GM21390 (cell line): ENCODE results near the gene NRXN3.
"Not testable (repeated sequence)": the region's sequence is repeated elsewhere in the genome, so short reads cannot be mapped to it uniquely, and the experiment has no call there.

Experiments used
- ATAC-seq: cut with Tn5 transposase; IDR thresholded peaks from one replicate; pipeline ENCODE4 v1.9.1; 2021; ENCODE audit not compliant: unreplicated experiment

The NRXN3 gene

GRCh38 chr14:78469947-78470346 lies 299.8 kb downstream of the NRXN3 start:
- no peak for ATAC-seq

DNA sequence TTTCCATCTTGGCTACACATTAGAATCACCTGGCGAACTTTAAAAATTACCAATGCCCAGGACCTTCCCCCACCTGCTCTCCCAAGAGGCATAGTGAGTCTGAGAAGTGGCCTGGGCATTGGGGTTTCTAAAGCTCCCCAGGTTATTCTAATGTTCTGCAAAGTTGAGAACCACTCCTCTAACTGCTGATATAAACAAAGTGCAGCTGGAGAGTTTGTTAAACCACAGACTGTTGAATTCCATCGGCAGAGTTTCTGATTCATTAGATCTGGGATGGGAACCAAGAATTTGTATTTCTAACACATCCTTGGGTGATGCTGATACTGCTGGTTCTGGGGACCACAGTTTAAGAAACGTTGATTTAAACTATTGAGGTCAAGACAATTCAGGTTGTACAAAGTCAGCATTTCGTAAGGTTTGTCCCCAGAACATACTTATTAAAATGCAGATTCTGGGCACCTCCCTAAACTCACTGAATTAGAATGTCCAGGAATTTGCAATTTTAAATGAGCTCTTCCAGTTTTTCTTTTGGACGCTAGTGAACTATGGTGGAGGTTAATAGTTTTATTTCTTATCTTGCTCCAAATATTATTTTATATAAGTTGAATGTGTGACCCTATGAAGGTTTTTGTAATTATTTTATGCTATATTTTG lies 309.1 kb downstream of the NRXN3 start:
- ATAC-seq, result no peak

DNA sequence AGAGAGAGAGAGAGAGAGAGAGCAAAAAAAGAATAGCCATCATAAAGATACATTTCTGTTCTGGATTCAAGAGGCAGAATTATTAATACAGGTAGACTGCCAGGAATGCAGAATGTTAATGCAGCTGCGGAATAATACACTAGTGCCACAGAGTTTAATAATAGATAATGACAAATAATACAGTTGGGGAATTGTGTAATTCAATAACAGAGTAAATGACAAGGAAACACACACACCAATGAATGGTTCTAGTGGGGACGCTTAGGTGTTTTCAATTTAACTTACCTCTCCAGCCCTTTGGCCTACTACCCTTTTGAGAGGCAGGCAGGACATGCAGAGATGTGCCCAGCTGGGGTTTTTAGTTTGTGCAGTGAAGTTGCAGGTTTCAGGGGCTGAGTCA lies 313.9 kb downstream of the NRXN3 start:
- ATAC-seq, result no peak

GRCh38 chr14:78486081-78486480 lies 315.9 kb downstream of the NRXN3 start:
- no peak for ATAC-seq

- no peak for ATAC-seq
These were observed 316.4 kb downstream of the NRXN3 start for GRCh38 chr14:78486621-78487020.

- not testable (repeated sequence) for ATAC-seq
These were observed 317.4 kb downstream of the NRXN3 start for GRCh38 chr14:78487573-78487972.

DNA sequence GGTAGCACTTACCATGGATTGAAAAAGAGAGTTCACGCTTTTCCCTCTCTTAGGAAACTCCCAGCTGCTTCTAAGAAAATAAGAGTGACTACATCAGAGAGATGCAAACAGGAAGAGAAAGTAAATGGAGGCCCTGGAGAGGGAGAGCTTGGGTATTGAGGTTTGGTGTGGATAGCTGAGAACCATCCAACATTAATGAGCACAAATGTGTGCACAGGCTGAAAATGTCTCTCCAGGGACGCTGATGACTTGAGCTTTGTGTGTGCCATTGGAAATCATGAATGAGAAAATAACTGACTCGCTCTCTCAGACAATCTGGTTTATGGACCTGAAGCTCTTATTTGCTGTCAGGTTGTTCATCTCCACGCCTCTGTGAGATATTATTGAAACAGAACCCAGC lies 318.8 kb downstream of the NRXN3 start:
- no peak for ATAC-seq

GRCh38 chr14:78491048-78491447 lies 320.9 kb downstream of the NRXN3 start:
- no peak for ATAC-seq

DNA sequence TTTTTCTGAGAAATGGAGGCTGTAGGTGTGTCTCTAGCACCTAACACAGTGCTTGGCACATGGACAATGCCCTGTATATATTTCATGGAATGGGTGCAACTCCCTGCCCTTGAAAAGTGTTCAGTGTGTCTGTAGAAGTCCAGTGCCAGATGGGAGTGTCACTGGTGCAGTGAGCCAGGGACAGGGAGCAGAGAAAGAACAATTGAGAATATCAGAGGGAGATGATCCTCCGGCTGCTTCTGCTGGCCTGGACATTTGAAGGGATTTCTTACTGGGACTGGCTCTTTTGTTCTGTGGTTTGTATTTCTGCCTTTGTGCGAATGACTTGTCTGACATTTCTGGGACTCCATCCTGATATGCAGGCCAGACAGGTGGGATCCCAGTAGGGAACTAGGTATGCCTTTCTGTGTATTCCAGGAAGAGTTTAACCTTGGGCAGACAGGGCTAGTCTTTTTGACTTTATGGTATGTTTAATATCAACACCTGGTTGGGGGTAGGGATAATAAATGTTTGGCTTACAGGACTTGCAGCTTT lies 328.0 kb downstream of the NRXN3 start:
- ATAC-seq, result no peak

- no peak for ATAC-seq
These were observed 331.7 kb downstream of the NRXN3 start for GRCh38 chr14:78501909-78502308.

GRCh38 chr14:78508023-78508422 lies 337.9 kb downstream of the NRXN3 start:
- ATAC-seq, result no peak

GRCh38 chr14:78509516-78509915 lies 339.3 kb downstream of the NRXN3 start:
- no peak for ATAC-seq

GRCh38 chr14:78512021-78512420 lies 341.8 kb downstream of the NRXN3 start:
- no peak for ATAC-seq

- ATAC-seq, result no peak
These were observed 349.7 kb downstream of the NRXN3 start for GRCh38 chr14:78519863-78520262.

- ATAC-seq, result no peak
These were observed 354.0 kb downstream of the NRXN3 start for GRCh38 chr14:78524196-78524595.

- ATAC-seq, result no peak
These were observed 354.6 kb downstream of the NRXN3 start for GRCh38 chr14:78524766-78525165.

GRCh38 chr14:78530078-78530477 lies 359.9 kb downstream of the NRXN3 start:
- ATAC-seq, result no peak

GRCh38 chr14:78534141-78534540 lies 364.0 kb downstream of the NRXN3 start:
- no peak for ATAC-seq

DNA sequence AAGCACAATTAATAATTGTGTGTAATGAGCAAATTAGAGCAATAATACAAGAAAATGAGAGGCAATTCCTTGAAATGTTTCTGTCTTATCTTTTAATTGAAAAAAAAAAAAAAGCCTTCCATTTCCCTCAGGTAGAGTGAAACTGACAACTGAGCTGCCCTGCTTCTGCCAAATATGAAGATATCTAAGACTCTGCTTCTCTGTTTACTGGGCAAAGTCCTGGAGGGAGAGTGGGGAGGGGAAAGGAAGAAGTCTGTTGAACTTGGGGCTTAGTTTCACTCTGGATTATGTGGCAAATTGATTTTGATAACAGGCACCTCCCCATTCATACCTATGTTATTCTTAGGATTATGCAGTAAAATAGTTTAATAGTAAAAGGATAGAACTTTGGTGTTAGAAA lies 364.9 kb downstream of the NRXN3 start:
- ATAC-seq, result no peak

DNA sequence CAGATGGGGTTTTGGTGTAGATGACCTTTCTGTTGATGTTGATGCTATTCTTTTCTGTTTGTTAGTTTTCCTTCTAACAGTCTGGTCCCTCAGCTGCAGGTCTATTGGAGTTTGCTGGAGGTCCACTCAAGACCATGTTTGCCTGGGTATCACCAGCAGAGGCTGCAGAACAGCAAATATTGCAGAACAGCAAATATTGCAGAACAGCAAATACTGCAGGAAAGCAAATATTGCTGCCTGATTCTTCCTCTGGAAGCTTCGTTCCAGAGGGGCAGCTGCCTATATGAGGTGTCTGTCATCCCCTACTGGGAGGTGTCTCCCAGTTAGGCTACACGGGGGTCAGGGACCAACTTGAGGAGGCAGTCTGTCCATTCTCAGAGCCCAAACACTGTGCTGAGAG lies 371.6 kb downstream of the NRXN3 start:
- ATAC-seq, result not testable (repeated sequence)

- no peak for ATAC-seq
These were observed 373.3 kb downstream of the NRXN3 start for GRCh38 chr14:78543433-78543832.

- ATAC-seq, result no peak
These were observed 390.9 kb downstream of the NRXN3 start for GRCh38 chr14:78561074-78561473.
